HG03432 (cell line): ENCODE data around the gene QKI.
"Not testable (repeated sequence)": the region's sequence is repeated elsewhere in the genome, so short reads cannot be mapped to it uniquely, and the experiment has no call there.

Experiments
- ATAC-seq: cut with Tn5 transposase; IDR thresholded peaks from one replicate; pipeline ENCODE4 v1.9.1; 2021; ENCODE audit warnings: mild to moderate bottlenecking, moderate library complexity; ENCODE audit not compliant: unreplicated experiment

QKI gene

DNA sequence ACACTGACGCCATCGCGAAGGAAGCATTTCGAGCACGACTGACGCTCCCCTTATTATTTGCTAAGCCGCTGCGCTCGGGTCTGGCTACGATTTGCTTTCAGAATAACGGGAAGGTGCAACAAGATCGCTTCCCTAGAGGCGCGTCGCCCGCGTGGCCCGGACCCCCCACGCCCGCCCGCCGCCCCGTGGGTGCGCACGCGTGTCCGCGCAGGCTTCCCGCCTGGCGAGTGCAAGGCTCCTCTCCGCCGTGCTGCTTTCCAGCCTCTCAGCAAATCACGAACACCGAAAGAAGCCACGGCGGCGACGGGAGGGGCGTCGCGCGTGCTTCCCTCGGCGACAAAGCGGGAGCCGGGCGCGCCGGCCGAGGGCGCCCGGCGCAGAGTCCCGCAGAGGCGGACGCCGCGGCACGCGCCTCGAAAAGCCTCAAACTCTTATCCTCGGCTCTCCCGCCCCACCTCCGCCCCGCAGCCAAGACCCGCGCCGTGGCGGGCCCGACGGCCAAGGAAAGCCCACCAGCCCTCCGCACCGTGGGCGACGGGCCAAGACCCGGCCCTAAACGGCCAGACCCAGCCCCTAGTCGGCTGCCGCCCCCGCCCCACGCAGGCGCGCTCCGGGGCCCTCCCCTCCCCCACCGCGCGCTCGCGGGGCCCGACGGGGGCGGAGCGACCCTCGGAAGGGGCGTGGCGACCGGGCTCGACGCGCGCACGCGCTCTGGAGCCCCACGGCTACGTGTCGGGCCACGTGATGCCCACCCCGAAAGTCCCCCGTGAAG lies 987 bp upstream of the QKI start:
- ATAC-seq, result peak; percentile 59

DNA sequence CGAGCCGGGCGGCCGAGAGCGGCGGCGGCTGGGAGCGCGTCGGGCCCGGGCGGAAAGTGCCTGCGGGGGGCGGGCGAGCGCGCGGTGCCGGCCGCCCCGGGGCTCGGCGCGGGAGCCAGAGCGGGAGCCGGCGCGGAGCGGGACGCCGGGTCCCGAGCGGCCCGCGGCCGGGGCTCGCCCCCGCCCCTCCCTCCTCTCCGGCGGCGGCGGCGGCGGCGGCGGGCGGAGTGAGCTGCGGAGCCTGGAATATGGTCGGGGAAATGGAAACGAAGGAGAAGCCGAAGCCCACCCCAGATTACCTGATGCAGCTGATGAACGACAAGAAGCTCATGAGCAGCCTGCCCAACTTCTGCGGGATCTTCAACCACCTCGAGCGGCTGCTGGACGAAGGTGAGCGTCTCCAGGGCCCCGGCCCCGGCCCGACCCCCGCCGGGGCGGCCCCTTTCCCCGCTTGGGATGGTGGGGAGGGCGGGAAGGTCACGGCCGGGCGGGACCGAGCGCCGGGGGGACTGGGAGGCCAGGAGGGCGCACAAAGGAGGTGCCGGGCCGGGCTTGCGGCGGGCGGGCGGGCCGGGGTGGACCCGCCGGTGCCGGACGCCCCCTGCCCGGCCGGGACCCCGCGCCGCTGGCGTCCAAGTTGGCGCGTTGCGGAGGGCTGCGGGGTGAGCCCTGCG lies 565 bp downstream of the QKI start:
- ATAC-seq, result peak; percentile 0

DNA sequence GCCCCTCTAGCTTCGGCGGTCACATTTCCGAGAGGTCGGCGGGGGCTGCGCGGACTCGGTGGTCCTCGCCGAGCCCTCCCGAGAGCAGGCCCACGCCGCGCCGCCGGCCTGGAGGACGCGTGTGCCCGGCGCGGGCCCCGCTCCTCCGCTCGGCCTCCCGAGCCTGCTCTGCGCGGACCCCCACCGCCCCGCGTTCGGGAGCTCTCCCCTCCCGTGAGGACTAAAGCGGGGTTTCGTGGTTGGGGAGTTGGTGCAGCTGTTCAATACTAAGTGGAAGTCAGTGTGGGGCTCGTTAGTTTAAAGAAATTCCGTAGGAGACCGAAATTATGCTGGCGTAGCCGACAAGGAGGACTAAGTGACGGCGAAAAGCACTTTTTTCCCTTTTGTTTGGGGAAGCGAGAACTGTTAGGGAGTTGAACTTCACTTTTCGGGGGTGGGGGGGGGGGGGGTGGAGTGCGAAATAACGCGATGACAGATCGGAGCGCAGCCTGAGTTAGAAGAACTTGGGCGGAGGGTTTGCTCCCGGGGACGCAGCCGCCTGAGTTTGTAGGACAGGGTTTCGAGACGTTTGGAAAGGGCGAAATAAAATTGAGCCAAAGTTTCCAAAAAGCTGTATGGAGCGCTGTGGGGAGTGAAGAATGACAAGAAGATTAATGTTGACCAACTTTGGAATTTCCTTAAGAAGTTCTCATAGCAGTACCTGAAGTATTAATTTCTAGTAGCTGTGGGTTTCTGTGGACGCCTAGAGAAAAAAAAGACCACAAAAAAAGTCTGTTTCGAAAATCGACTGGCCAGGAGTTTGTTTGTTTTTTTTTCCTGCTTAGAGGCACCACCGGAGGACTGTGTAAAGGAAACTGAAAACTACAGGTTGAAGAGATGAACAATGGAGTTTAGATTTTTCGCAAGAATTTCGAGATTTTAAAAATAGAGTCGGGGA lies 1.4 kb downstream of the QKI start:
- ATAC-seq, result no peak

DNA sequence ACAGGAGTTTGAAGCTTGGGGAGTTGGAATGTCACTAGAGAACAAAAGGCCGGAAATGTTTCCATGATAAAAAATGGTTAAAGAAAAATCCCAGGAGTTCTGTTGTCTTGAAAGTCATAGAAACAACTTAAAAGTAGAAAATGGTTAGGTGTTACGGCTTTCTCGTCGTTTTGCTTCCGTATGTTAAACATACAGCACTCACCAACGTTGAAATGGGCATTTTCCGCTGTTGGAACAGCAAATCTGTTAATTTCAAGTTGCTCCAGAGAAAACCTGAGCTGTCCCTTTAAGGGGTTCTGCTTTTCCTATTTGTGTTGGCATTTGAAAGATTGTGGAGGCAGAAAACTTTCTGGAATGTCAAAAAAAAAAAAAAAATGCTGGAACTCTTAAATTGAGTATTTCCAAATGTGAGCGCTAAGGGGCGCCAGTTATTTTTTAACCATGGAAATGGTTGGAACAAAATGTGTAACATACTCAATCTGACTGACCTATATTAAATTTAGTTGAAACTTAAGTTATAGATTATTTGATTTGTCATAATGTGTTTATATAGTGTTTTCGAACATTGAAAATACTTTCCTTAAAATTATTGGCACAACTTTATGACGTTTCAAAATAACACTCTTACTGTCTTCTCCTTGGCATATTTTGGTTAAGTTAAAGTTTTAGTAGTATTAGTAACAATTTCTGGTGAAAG lies 2.2 kb downstream of the QKI start:
- ATAC-seq, result no peak

DNA sequence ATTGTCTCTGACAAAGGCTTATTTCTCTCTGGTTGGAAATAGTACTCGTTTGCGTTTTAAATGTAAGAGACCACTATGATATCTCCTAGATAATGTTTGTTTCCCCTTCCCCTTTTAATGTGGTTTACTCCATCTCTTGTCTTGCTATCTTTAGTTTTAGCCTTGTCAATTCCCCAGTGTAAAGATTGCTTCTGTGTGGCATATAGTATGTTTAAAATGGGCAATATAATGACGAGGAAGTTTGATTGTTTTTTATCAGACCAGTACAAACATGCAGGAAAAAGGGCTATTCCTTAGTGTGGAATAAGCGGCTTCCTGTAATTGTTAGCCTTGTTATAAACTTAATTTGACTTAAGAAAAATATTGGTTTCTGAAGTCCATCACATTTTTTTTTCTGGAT lies 3.1 kb downstream of the QKI start:
- no peak for ATAC-seq

DNA sequence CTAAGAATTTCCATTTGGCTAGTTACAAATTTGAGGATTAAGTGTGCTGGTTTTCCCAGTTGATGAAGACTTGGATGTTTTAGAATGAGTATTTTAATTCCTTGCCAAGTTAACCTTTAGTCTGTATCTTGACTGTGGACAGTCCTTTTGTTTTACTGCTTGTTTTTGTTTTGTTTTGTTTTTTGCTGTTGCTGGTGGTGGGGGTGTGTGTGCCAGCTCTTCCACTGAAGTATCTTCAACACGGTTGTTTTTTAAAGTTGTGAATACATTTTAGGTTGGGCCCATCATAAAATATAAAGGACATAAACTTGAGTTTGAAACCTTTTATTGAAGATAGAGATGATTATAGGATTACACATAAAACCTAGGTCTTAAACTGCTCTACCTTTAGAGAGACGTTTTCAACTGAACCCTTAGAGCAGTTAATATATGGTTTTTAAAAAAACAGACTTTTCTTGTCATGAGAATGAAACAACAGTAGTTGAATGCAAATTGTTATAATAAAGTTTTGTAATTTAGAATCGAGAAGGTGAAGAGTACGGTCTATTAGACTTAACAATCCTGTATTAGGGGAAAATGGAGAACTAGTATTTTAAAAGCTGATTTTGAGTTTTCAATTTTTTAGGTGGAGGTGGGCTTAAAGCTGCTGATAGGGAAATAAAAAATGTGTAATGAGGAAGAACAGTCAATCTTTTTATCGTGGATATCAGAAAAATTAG lies 4.0 kb downstream of the QKI start:
- no peak for ATAC-seq

DNA sequence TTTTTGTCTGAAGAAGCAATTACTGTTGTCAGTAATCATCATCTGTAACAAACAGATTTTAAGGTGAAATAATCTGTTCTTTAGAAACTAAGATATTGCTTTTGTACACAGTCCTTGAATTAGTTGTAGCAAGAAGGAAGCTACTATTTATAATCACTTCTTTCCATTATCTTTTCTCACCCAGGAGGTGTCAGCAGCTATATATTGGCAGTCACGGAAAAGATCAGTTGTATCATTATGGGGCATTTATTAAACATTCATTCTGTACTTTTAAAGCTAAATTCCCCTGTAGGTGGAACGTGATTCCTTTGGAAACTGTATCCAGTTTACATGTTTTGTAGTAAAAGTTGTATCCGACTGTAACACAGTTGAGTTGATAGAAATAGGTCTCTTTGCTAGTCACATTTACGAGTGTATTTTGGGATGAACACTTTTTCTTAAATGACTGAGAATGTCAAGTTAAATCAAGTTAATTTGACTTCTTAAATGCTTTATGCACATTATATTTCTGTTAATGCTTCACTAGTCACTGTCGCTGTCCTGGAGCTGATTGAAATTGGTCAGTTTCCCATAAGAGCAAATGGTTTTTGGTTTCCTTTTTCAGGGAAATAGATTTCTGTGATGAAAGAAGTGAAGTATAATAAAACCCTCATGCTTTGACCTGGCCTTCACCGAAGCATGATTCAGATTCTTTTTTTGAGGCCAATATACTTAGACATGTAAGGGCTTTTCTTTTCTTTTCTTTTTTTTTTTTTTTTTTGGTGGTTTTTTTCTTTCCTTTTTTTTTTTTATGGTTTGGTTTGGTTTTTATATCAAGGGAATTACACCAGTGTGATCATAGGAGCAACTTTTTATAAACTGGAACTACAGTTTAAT lies 5.1 kb downstream of the QKI start:
- no peak for ATAC-seq

DNA sequence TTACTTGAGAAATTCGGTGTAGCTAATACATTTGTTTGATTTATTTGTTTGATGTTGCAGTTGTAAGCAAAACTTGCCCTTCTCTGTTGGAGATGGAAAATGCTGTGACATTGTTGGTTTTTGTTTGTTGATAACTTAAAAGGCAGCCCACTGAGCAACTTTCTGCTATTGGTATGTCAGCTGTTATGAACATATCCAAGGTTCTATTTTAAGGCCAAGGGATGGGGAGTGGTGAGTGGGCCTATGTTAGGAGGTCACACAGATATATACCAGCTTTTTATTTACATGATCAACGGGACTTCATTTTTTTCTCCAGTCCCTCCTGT lies 5.7 kb downstream of the QKI start:
- ATAC-seq, result no peak

DNA sequence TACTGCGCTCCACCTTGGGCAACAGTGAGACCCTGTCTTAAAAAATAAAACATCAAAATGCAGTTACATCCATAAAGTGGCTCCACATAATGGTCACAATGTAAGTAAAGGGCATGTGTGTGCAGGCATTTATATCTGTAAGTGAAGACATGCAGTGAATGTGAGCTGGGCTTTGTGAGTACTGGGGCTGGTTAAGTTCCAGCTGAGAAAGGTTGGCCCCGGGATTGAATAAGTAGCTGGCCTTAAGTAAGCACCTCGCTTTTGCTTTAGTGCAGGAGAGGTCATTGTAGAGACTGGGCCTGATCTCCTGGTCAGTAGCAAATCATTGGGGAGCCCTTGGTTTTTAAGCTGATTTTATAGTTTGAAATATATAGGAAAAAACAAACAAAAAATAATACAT lies 8.0 kb downstream of the QKI start:
- ATAC-seq, result no peak

DNA sequence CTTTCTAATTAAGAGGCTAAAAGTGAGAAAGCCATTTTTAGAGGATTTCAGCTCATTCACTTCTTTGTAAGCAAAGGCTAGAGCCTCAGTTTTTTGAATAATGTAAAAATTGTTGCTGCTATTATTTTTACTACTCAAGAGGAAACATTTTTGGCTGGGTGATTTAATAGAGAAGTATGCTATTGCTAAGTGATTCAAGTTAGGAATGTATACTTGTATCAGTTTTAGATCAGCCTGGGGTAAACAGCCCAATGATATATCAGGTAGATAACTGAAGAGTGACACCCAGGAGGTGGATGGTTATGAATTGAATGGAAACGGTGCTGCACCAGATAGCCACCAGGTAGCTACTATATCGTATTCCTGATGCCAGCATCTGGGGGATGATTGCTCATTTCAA lies 9.2 kb downstream of the QKI start:
- no peak for ATAC-seq

DNA sequence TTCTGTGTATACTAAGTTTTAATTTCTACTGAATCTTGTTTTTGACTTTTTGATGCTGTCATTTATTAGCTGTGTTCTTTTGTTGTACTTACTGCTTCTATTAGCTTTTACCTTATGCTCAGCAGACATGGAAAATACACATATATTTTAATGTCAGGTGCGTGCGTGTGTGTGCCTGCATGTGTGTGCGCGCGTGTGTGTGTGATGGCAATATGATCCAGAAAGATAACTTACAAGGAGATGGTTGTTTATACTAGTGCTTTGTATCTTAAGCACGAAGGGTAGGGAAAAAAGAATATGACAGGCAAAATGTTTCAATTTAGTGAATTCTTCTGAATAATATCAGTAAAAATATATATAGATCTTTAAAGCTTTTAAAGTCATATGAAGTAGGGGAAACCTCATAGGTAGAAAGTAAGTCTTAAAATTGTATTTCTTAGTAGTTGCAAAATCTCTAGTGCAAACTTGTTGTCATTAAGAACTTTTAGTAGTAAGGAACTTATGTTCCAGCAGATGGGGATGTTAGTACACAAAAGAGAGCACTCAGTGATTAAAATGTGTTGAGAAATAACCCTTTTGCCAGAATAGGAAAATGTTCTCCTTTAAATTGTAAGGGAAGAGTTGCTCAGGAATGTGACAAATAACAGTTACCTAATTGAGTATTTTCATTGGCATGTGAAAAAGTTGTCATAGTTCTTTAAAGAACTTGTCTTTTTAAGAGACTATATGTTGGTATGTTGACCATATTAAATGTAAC lies 13.2 kb downstream of the QKI start:
- peak; percentile 43 for ATAC-seq

DNA sequence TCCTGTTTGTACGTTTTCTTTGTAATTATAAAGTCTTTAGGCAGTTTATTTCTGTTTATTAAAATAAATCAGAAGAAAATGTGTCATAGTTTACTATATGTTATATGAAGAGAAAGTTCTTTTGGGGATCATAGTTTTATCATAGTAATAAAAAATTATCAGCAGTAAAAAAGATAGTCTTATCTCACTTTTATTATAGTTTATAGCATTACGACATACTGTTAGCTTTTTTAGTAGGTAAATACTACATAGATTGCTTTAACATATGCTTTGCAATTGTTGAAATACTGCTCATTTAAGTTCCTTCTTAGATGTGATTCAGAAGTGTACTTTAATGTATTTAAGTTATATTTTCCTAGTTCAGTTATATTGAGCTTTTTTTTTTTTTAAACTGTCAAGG lies 13.9 kb downstream of the QKI start:
- ATAC-seq, result no peak

DNA sequence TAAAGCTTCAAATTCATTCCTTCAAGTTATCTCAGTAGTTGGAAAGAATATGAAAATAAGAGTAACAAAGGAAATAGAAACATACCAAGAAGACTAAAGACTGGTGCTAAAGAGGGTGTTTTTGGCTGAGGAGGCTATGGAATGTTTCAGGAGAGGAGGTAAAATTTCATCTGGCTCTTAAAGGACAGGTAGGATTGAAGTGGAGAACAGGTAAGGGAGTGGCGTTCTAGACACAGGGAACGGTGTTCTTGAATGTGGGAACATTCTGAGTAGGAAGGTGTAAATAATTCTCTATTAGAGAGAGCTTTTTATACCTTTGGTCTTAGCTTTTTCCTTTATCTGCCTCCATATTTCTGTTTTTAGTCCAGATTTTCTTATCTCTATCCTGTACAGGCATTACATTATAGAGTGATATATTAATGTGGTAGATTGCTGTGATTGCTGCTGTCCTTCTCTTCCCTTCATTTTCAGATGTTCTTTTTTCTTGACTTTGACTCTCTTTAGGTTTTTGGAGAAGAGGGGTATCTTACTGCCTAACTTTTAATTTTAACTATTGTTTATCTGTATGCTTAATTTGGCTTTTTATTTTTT lies 15.4 kb downstream of the QKI start:
- no peak for ATAC-seq

DNA sequence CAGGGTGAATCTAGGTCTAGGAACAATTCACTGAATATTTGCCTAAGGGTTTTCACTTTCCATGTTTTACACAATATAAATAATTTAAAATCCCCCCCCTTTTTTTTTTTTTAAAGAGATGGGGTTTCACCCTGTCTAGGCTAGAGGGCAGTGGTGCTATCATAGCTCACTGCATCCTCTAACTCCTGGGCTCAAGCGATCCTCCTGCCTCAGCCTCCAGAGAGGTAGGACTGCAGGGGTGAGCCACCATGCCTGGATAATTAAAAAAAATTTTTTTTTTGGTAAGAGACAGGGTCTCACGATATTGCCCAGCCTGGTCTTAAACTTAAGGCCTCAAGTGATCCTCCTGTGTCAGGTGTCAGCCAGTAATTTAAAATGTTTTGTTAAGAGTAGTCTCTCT lies 17.8 kb downstream of the QKI start:
- no peak for ATAC-seq

DNA sequence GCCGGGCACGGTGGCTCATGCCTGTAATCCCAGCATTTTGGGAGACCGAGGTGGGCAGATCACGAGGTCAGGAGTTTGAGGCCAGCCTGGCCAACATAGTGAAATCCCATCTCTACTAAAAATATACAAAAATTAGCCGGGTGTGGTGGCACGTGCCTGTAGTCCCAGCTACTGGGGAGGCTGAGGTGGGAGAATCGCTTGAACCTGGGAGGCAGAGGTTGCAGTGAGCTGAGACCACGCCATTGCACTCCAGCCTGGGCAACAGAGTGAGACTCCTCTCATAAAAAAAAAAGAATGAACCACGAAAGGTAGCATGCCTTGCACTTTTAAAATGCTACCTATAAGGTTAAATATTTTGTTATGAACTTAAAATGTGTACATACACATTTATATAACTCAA lies 19.0 kb downstream of the QKI start:
- ATAC-seq, result not testable (repeated sequence)

DNA sequence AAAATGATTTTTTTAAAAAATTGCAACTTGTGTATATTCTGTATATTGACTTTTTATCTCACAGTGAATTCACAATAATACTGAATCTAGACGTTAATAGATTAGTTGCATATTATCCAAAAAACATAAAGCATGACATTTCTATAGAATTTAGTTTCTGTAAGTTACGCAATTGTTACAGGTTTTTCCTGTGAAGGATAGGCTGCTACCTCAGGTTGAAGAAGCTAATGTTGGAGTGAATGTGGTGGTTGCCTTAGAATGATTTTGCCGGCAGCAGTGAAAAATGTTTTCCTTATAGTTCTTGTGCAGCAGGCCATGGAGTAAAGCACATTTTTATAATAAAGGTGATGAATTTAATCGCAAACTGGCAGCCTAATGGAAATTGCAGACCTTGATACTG lies 20.5 kb downstream of the QKI start:
- no peak for ATAC-seq

DNA sequence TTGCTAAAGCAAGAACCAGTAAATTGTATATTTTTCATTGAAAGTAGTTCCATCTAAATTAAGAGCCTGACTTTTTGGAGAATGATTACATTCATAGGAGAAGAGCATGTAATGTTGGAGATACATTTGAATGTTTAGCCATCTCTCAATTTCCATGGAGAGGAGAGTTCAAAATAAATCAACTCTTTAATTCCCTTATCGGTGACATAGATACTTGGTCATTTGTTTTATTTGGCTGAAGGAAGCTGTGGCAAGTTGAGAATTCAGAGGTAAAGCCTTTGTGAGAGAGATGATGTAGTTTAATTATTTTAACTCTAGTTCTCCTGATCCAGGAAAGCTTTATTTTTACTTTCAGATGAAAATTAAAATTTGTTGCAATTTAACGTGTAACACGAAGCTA lies 22.3 kb downstream of the QKI start:
- ATAC-seq, result no peak

DNA sequence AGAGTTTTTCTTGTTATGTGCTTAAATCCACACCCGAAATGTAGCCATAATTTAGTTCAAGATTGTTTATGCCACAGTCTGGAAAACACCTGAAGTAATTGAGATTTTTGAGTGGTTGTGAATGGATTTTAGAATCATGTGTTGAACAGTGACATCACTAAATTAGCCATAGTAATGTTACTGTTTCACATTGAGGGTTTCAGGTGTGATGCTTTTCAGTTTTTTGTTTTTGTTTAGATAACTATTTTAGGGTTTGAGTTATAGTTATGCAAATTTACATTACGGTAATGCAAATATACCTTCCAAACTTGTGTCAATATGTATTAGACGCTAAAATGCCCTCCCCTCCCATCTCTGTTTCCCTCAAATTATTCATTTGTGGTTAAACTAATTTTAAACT lies 22.9 kb downstream of the QKI start:
- ATAC-seq, result no peak
